Fibroblast of skin of back (primary cell): ENCODE measurements around the gene ZPLD1.

Experiments used
- DNase-seq: peaks from one replicate; pipeline ENCODE4 v3.0.0-alpha.2; 2013

The ZPLD1 gene

GRCh38 chr3:102470066-102470465 lies 35.3 kb downstream of the ZPLD1 start:
- no peak for DNase-seq

GRCh38 chr3:102471001-102471400 lies 36.2 kb downstream of the ZPLD1 start:
- DNase-seq = no peak

GRCh38 chr3:102471491-102471890 lies 36.7 kb downstream of the ZPLD1 start:
- no peak for DNase-seq

- DNase-seq = no peak
Observed at GRCh38 chr3:102473648-102474047, 38.8 kb downstream of the ZPLD1 start.

GRCh38 chr3:102474207-102474606 lies 39.4 kb downstream of the ZPLD1 start:
- DNase-seq = no peak

GRCh38 chr3:102476198-102476597 lies 41.4 kb downstream of the ZPLD1 start:
- no peak for DNase-seq

- DNase-seq = no peak
Observed at GRCh38 chr3:102478160-102478559, 43.3 kb downstream of the ZPLD1 start.

GRCh38 chr3:102480139-102480538 lies 45.3 kb downstream of the ZPLD1 start:
- DNase-seq = no peak

GRCh38 chr3:102481050-102481449 lies 46.2 kb downstream of the ZPLD1 start:
- no peak for DNase-seq

- DNase-seq = no peak
Observed at GRCh38 chr3:102483556-102483955, 48.7 kb downstream of the ZPLD1 start.

- DNase-seq = no peak
Observed at GRCh38 chr3:102484363-102484762, 49.5 kb downstream of the ZPLD1 start.

GRCh38 chr3:102485701-102486100 lies 50.9 kb downstream of the ZPLD1 start:
- DNase-seq = no peak

- DNase-seq = no peak
Observed at GRCh38 chr3:102488331-102488730, 53.5 kb downstream of the ZPLD1 start.

GRCh38 chr3:102492300-102492699 lies 57.5 kb downstream of the ZPLD1 start:
- no peak for DNase-seq

GRCh38 chr3:102497571-102497970 lies 62.8 kb downstream of the ZPLD1 start:
- no peak for DNase-seq

GRCh38 chr3:102505542-102505941 lies 70.7 kb downstream of the ZPLD1 start:
- no peak for DNase-seq

- no peak for DNase-seq
Observed at GRCh38 chr3:102510663-102511062, 75.8 kb downstream of the ZPLD1 start.

- no peak for DNase-seq
Observed at GRCh38 chr3:102511168-102511567, 76.4 kb downstream of the ZPLD1 start.

- no peak for DNase-seq
Observed at GRCh38 chr3:102511639-102512038, 76.8 kb downstream of the ZPLD1 start.

- no peak for DNase-seq
Observed at GRCh38 chr3:102512734-102513504, 78.1 kb downstream of the ZPLD1 start.

- DNase-seq = no peak
Observed at GRCh38 chr3:102514241-102514640, 79.4 kb downstream of the ZPLD1 start.

GRCh38 chr3:102521246-102521645 lies 86.4 kb downstream of the ZPLD1 start:
- DNase-seq = no peak

- no peak for DNase-seq
Observed at GRCh38 chr3:102525624-102526023, 90.8 kb downstream of the ZPLD1 start.

- DNase-seq = no peak
Observed at GRCh38 chr3:102526865-102527264, 92.0 kb downstream of the ZPLD1 start.

GRCh38 chr3:102528727-102529126 lies 93.9 kb downstream of the ZPLD1 start:
- DNase-seq = no peak
